Stimulated activated CD8-positive, alpha-beta memory T cell treated with anti-CD3 and anti-CD28 coated beads, Interleukin-4, amount 100 ng/mL, for 4 hours (primary cell): ENCODE measurements around the gene TMEM106A.
"Not testable (repeated sequence)": the region's sequence is repeated elsewhere in the genome, so short reads cannot be mapped to it uniquely, and the experiment has no call there.

Experiments used
- DNase-seq, 2 donors: peaks; one replicate each; pipeline ENCODE4 v3.0.0-alpha.2; 2020; ENCODE audit warnings: low read depth in 2 of 2, low spot score in 1 of 2

Gene TMEM106A

GRCh38 chr17:43215341-43215740 is 3.7 kb downstream of the TMEM106A start:
- DNase-seq = no peak

DNA sequence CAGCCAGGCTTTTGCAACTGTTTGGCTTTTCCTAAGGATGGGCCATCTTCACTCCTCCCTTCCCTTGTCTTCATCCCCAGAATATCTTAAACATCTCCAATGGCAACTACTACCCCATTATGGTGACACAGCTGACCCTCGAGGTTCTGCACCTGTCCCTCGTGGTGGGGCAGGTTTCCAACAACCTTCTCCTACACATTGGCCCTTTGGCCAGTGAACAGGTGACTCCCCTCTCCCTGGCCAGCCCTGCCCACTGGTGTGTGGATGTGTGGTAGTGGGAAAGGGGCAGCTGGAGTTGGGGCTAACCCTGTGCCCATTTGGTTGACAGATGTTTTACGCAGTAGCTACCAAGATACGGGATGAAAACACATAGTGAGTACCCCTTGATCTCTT is 4.7 kb downstream of the TMEM106A start:
- DNase-seq = no peak

GRCh38 chr17:43216762-43217613 is 5.3 kb downstream of the TMEM106A start:
- DNase-seq = no peak

DNA sequence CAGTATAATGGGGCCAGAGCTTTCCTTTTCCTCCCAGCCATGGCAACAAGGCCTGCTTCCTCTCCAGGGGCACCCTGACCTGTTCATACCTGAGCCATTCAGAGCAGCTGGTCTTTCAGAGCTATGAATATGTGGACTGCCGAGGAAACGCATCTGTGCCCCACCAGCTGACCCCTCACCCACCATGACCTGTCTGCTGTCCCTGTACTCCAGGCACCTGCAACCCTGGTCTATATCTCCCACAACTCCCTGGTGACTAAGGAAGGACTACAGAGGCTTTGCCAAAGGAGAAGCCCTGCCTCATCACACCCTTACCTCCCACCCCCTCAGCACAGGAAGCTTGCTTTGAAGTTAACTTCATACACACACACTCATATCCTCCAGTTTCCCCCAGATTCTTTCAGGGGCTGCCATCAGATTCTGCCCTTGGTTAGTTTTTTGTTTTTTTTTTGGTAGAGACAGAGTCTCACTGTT is 6.0 kb downstream of the TMEM106A start:
- no peak for DNase-seq

- no peak for DNase-seq
Measured at GRCh38 chr17:43219001-43219400, 7.3 kb downstream of the TMEM106A start.

DNA sequence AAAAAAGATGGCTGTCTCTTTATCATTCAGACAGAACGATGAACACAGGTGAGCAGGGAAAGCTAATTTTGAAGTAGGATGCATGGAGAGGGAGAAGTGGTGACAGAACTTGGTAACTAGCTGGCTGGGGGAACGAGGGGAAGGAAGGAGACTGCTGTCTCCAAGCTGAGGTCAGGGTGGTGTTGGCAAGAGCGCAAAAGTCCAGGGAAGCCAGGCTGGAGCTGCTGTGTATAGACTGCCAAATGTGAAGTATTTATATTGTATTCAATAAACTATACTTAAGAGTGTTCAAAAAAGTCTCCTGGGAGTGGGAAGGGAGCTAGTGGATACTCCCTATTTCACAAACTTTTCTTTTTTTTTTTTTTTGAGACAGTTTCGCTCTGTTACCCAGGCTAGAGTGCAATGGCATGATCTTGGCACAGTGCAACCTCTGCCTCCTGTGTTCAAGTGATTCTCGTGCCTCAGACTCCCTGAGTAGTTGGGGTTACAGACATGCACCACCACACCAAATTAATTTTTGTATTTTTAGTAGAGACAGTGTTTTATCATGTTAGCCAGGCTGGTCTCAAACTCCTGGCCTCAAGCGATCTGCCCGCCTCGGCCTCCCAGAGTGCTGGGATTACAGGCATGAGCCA is 8.2 kb downstream of the TMEM106A start:
- no peak for DNase-seq

DNA sequence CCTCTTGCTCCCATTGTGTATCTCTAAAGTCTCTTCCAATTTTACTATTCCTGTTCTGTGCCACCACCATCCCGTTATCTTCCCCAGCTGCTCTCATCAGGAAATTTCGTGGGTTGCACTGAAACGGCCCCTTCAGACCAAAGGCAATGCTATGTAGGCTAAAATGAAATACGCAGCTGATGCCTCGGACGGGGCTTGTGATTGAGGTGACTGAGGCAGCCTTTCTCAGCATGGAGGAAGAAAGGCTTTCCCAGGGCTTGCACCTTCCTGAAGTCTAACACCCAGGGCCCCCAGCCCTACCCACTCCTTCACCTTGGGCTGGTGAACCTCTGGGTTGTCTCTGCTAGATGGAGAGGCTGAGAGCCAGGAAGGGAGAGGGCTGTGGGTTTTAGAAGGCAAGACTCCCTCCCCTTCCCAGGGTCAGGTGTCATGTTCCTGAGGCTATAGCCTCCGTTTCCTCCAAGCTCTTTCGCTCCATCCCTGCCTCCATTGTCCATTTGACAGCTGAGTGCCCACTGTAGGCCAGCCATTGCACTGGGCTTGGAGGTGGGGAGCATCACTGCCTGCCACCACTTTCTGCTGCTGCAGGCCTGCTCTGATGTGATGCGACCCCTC is 8.9 kb downstream of the TMEM106A start:
- DNase-seq = no peak

DNA sequence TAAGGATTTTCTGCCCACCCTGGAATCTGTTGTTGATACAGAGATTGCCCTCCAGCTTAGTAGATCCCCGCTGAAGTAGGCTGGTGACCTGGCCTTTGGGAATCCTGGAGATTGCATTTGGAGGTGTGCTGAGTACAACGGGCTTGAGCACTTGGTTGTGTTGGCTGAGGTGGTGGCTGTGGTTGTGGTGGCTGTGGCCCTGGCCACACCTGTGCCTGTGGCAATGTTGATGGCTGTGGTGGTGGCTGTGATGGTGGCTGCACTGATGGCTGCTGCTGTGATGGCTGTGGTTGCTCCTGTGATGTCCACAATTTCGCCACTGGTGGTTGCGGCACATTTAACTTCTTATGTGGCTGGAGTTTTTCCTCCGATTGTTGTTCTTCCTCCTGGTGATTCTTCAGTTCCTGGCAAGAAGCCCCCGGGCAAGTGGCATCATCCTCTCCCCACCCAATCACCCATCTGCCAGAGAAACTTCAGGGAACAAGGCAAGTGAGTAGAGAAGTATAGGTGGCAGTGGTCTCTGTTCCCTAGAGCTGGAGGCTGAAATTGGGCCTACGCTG is 12.6 kb downstream of the TMEM106A start:
- DNase-seq = no peak

GRCh38 chr17:43226393-43226792 is 14.7 kb downstream of the TMEM106A start:
- no peak for DNase-seq

DNA sequence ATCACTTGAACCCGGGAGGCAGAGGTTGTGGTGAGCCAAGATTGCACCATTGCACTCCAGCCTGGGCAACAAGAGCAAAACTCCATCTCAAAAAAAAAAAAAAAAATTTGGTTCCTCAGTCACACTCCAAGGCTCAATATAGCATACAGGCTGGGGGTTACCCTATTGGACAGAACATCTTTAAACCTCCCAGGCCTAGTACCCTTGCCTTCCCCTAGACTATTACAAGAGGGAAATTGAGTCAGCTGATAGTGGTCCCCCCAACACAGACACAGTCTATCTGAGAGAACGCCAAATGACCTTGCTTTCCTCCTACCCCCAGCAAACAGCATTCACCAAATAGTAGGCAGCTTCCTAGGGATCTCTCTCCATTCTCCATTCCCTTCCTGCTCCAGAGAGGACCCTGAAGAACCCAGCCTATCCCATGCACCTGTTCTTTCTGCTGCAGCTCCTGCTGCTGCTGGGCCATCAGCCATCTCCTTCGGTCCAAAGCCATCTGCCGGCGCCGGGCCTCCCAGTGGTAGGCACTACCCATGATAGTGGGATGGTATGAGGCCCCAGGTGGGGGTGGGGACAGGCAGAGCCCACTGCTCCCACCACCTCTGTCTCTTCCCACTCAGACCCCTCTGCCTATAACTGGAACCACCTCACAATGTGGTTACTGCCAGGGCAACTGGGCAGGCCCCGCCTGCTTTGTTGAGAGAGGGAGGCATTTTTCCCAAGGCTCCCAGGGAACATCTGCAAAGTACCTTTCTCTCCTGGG is 16.5 kb downstream of the TMEM106A start, which contains the start of gene CCDC200:
Gene CCDC200 (minus strand): TSS at position 604 of the 763 bp plus-strand sequence. CDS start 69 bp downstream, at position 535.
- DNase-seq = not testable (repeated sequence)

DNA sequence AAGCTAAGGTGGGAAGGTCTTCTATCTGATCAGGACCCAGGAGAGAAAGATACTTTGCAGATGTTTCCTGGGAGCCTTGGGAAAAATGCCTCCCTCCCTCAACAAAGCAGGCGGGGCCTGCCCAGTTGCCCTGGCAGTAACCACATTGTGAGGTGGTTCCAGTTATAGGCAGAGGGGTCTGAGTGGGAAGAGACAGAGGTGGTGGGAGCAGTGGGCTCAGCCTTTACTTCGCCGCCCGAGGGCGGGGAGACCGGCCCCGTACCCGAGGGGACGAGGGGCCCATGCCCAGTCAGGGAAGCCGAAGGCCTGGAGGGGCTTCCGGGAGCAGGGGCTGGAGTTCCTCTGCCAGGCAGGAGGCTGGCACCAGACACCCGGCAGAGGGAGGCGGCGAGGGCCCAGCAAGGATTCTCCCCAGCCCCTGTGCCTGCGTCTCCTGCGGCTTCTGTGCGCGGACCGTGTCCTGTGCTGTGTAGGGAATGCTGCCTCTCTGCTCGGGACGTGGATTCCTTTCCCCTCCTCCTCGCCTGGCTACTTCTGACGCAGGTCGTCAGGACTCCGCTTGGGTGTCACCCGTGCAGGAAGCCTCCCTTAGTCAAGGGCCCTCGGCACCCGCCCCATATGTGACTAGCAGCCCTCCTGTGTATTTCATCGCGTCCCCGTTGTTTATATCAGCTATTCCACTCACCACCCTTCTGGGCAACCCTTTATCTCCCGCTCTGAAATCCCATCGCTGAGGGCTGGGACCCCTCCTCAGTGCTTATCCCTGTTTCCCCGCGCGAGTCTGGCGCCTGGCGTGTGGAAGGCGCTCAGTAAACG is 19.7 kb downstream of the TMEM106A start:
- DNase-seq = not testable (repeated sequence)

DNA sequence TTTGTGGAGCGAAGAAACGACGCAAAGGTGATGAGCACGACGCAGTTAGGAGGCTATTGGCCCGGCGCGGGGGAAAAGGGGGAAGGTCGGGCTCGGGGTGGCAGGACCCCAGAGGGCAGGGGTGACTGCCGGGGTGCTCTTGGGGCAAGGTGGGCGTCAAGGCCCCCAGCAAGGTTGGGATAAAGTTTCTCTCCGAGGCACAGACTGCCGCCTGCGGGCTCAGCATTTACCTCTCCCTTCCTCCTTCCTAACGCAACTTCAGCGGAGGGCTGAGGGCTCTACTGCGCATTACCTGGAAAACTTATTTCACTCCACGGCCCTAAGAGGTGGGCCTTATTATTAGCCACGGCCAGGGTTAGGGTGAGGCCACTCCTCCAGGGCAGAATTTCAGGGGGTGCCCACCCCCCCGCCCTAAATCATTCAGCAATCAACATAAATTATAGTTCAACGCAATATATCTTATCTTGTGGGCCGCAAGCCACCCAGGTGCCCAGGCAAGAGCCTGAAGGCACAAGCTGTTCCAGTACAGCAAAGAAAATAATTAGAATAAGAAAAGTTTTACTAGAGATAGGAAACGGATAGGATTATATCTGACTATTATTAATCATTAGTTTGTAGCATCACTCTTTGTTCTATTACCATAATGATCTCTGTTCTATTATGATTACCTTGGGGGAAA is 20.5 kb downstream of the TMEM106A start:
- not testable (repeated sequence) for DNase-seq

DNA sequence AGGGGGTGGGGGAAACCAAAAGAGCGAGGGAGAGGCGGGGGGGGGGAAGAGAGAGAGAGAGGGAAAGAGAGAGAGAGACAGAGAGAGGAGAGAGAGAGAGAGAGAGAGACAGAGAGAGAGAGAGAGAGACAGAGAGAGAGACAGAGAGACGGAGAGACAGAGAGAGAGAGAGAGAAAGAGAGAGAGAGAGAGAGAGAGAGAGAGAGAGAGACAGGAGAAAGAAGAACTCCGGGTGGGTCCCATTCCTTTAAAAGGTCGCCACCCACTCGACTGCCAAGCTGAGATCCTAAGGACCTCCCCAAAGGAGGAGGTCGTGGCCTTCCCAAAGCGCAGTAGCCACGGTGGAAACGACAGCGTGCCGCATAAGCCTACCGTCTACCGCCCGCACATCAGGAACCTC is 21.6 kb downstream of the TMEM106A start:
- not testable (repeated sequence) for DNase-seq

GRCh38 chr17:43233877-43234276 is 22.2 kb downstream of the TMEM106A start, which contains the start of gene RNU2-1:
TSS of gene RNU2-1 (minus strand) at chr17:43233977.
- not testable (repeated sequence) for DNase-seq

DNA sequence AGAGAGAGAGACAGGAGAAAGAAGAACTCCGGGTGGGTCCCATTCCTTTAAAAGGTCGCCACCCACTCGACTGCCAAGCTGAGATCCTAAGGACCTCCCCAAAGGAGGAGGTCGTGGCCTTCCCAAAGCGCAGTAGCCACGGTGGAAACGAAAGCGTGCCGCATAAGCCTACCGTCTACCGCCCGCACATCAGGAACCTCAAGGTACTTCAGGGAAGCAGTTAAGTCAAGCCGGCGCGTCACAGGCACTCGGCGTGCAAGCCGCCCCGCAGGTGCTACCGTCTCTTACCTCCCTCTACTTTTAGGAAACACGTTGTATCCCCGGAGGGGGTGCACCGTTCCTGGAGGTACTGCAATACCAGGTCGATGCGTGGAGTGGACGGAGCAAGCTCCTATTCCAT is 27.9 kb downstream of the TMEM106A start:
- DNase-seq = not testable (repeated sequence)

DNA sequence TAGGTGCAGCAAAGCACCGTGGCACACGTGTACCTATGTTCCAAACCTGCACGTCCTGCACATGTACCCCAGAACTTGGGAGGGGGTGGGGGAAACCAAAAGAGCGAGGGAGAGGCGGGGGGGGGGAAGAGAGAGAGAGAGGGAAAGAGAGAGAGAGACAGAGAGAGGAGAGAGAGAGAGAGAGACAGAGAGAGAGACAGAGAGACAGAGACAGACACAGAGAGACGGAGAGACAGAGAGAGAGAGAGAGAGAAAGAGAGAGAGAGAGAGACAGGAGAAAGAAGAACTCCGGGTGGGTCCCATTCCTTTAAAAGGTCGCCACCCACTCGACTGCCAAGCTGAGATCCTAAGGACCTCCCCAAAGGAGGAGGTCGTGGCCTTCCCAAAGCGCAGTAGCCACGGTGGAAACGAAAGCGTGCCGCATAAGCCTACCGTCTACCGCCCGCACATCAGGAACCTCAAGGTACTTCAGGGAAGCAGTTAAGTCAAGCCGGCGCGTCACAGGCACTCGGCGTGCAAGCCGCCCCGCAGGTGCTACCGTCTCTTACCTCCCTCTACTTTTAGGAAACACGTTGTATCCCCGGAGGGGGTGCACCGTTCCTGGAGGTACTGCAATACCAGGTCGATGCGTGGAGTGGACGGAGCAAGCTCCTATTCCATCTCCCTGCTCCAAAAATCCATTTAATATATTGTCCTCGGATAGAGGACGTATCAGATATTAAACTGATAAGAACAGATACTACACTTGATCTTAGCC is 29.1 kb downstream of the TMEM106A start:
- DNase-seq = not testable (repeated sequence)

DNA sequence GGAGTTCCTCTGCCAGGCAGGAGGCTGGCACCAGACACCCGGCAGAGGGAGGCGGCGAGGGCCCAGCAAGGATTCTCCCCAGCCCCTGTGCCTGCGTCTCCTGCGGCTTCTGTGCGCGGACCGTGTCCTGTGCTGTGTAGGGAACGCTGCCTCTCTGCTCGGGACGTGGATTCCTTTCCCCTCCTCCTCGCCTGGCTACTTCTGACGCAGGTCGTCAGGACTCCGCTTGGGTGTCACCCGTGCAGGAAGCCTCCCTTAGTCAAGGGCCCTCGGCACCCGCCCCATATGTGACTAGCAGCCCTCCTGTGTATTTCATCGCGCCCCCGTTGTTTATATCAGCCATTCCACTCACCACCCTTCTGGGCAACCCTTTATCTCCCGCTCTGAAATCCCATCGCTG is 34.8 kb downstream of the TMEM106A start:
- not testable (repeated sequence) for DNase-seq
